CD4-positive, CD25-positive, alpha-beta regulatory T cell (primary cell): ENCODE results near the gene CD83. TPM values are rescaled to one million over a fixed set of nuclear protein-coding genes. Genes with fewer than 3 reads are reported as not detected.

Source experiments
- ATAC-seq, 2 donors: fragments of 150-1000 bp; cut with Tn5 transposase; one replicate each; pipeline ENCODE4 v1.10.0; 2021; ENCODE audit warnings: low read depth in 2 of 2, moderate number of reproducible peaks in 2 of 2, moderate library complexity in 1 of 2
- DNase-seq, 3 donors: peaks; one replicate each; pipeline versions ENCODE4 v3.0.0 to v3.0.0-alpha.2; 2012 to 2022; ENCODE audit warnings: mixed read lengths in 1 of 3
- H3K27ac ChIP-seq: one replicate; pipeline ENCODE4 v1.7.0; 2013; ENCODE audit warnings: mild to moderate bottlenecking, low read length; ENCODE audit not compliant: insufficient read depth, poor library complexity, severe bottlenecking
- H3K27me3 ChIP-seq: one replicate; pipeline ENCODE4 v1.7.0; 2013; ENCODE audit warnings: low read length; ENCODE audit not compliant: control insufficient read depth, insufficient read depth
- H3K36me3 ChIP-seq: one replicate; pipeline ENCODE4 v1.7.0; 2013; ENCODE audit warnings: mild to moderate bottlenecking, low read length, moderate library complexity; ENCODE audit not compliant: control insufficient read depth, insufficient read depth
- H3K4me1 ChIP-seq: 2 replicates; pipeline ENCODE4 v1.7.0; 2013; ENCODE audit warnings: mild to moderate bottlenecking, low read length; ENCODE audit not compliant: insufficient read depth, control insufficient read depth, poor library complexity, severe bottlenecking
- H3K4me3 ChIP-seq: one replicate; pipeline ENCODE4 v1.7.0; 2013; ENCODE audit warnings: low read depth, mild to moderate bottlenecking, low read length, moderate library complexity
- H3K9me3 ChIP-seq, 2 experiments: 1 replicate in 1 of 2; 2 replicates in 1 of 2; pipeline ENCODE4 v1.7.0; 2013; ENCODE audit warnings: low read length in 2 of 2, mild to moderate bottlenecking in 1 of 2, moderate library complexity in 1 of 2; ENCODE audit not compliant: control insufficient read depth in 2 of 2
- H3K27ac Mint-ChIP-seq, 3 donors: one replicate each; pipeline ENCODE4 v1.8.0; 2020 to 2022; ENCODE audit warnings: mild to moderate bottlenecking in 3 of 3, mixed read lengths in 3 of 3, moderate library complexity in 2 of 3
- H3K27me3 Mint-ChIP-seq: one replicate; pipeline ENCODE4 v1.8.0; 2022; ENCODE audit warnings: mild to moderate bottlenecking, mixed read lengths
- H3K36me3 Mint-ChIP-seq: one replicate; pipeline ENCODE4 v1.8.0; 2020; ENCODE audit warnings: mixed read lengths
- H3K4me1 Mint-ChIP-seq, 4 donors: one replicate each; pipeline ENCODE4 v1.8.0; 2020 to 2022; ENCODE audit warnings: mixed read lengths in 4 of 4, mild to moderate bottlenecking in 1 of 4
- H3K4me3 Mint-ChIP-seq, 4 donors: one replicate each; pipeline ENCODE4 v1.8.0; 2020 to 2022; ENCODE audit warnings: mild to moderate bottlenecking in 4 of 4, mixed read lengths in 4 of 4, moderate library complexity in 3 of 4
- H3K9me3 Mint-ChIP-seq, 7 donors: one replicate each; pipeline ENCODE4 v1.8.0; 2020 to 2022; ENCODE audit warnings: mixed read lengths in 7 of 7, mild to moderate bottlenecking in 3 of 7, moderate library complexity in 2 of 7
- polyA plus RNA-seq, 4 donors: library from polyadenylated mRNA; unstranded; fragments of 300-500 nt; fragmentation: Illumina TruSeq; gene quantifications; one replicate each; pipeline ENCODE4 v1.2.3, GENCODE V29; 2021
- total RNA-seq: library from RNA; stranded (reverse); gene quantifications from one replicate; pipeline ENCODE4 v1.2.3, GENCODE V29; 2022

The CD83 gene
- total and polyA plus RNA-seq, 5 donors from 2014 or later, result 2.4 to 76.8 (median 4.7) TPM

- DNase-seq (no peak), ATAC-seq (no peak)
- H3K27me3 ChIP-seq, result no peaks in the 10 kb centered on the region
- H3K9me3 Mint-ChIP-seq, result peaks cover 0 to 5% (median 2%) of the 10 kb centered on the region in 7 donors
- no peaks in the 10 kb centered on the region for H3K36me3 Mint-ChIP-seq
- no peak overlapping the region for H3K4me3 Mint-ChIP-seq
- H3K4me1 ChIP-seq, result peaks cover 3% of the 10 kb centered on the region
- peaks cover 0 to 3% of the 10 kb centered on the region in 2 experiments for H3K9me3 ChIP-seq
- H3K36me3 ChIP-seq, result no peaks in the 10 kb centered on the region
- H3K4me1 Mint-ChIP-seq, result peaks cover 0 to 18% (median 16%) of the 10 kb centered on the region in 4 donors
- H3K27ac Mint-ChIP-seq, result peak overlapping the region in 1 of 3 donors; percentile 15
- H3K27me3 Mint-ChIP-seq, result peaks cover 9% of the 10 kb centered on the region
- no peak overlapping the region for H3K27ac ChIP-seq
- H3K4me3 ChIP-seq, result no peak overlapping the region
These were observed 24.5 kb upstream of the CD83 start for GRCh38 chr6:14092838-14093789.

GRCh38 chr6:14094721-14095120 lies 22.9 kb upstream of the CD83 start:
- Mint-ChIP-seq H3K4me1 (peaks cover 0 to 18% (median 12%) of the 10 kb centered on the region in 4 donors), H3K9me3 (peaks cover 0 to 5% (median 2%) of the 10 kb centered on the region in 7 donors), H3K27ac (no peak overlapping the region), H3K4me3 (no peak overlapping the region), H3K27me3 (peaks cover 9% of the 10 kb centered on the region), H3K36me3 (no peaks in the 10 kb centered on the region)
- DNase-seq (no peak), ATAC-seq (no peak)
- Histone ChIP-seq H3K4me3 (no peak overlapping the region), H3K9me3 (peaks cover 0 to 3% of the 10 kb centered on the region in 2 experiments), H3K27me3 (no peaks in the 10 kb centered on the region), H3K27ac (peak overlapping the region; percentile 29), H3K36me3 (no peaks in the 10 kb centered on the region), H3K4me1 (peaks cover 3% of the 10 kb centered on the region)

- Mint-ChIP-seq H3K27ac (peak overlapping the region in 2 of 3 donors; percentile 8 to 67), H3K27me3 (peaks cover 9% of the 10 kb centered on the region), H3K4me3 (no peak overlapping the region), H3K4me1 (peaks cover 0 to 24% (median 13%) of the 10 kb centered on the region in 4 donors), H3K36me3 (no peaks in the 10 kb centered on the region), H3K9me3 (peaks cover 0 to 5% (median 0%) of the 10 kb centered on the region in 7 donors)
- H3K36me3 ChIP-seq, result no peaks in the 10 kb centered on the region
- H3K4me3 ChIP-seq, result no peak overlapping the region
- peaks cover 3% of the 10 kb centered on the region for H3K4me1 ChIP-seq
- ATAC-seq (peak; percentile 39 to 55), DNase-seq (peak in 1 of 3 donors; percentile 31)
- H3K27ac ChIP-seq, result no peak overlapping the region
- no peaks in the 10 kb centered on the region for H3K27me3 ChIP-seq
- H3K9me3 ChIP-seq, result peaks cover 0 to 3% of the 10 kb centered on the region in 2 experiments
These were observed 22.1 kb upstream of the CD83 start for GRCh38 chr6:14095437-14095836.

GRCh38 chr6:14100138-14100537 lies 17.4 kb upstream of the CD83 start:
- Histone ChIP-seq H3K36me3 (no peaks in the 10 kb centered on the region), H3K27me3 (peaks cover 2% of the 10 kb centered on the region), H3K4me1 (peaks cover 3% of the 10 kb centered on the region), H3K9me3 (no peaks in the 10 kb centered on the region), H3K27ac (no peak overlapping the region), H3K4me3 (no peak overlapping the region)
- Mint-ChIP-seq H3K27ac (no peak overlapping the region), H3K36me3 (no peaks in the 10 kb centered on the region), H3K4me1 (peaks cover 0 to 17% (median 11%) of the 10 kb centered on the region in 4 donors), H3K9me3 (peaks cover 0 to 2% (median 0%) of the 10 kb centered on the region in 7 donors), H3K27me3 (peaks cover 6% of the 10 kb centered on the region), H3K4me3 (no peak overlapping the region)
- ATAC-seq, result no peak
- DNase-seq, result no peak

- no peaks in the 10 kb centered on the region for H3K36me3 Mint-ChIP-seq
- DNase-seq (no peak), ATAC-seq (no peak)
- no peaks in the 10 kb centered on the region for H3K36me3 ChIP-seq
- H3K27ac ChIP-seq, result no peak overlapping the region
- no peak overlapping the region for H3K27ac Mint-ChIP-seq
- no peak overlapping the region for H3K4me3 ChIP-seq
- no peak overlapping the region for H3K4me3 Mint-ChIP-seq
- peaks cover 0 to 15% (median 5%) of the 10 kb centered on the region in 4 donors for H3K4me1 Mint-ChIP-seq
- peaks cover 0 to 2% (median 0%) of the 10 kb centered on the region in 7 donors for H3K9me3 Mint-ChIP-seq
- no peaks in the 10 kb centered on the region for H3K9me3 ChIP-seq
- peaks cover 2% of the 10 kb centered on the region for H3K27me3 ChIP-seq
- H3K27me3 Mint-ChIP-seq, result peaks cover 4% of the 10 kb centered on the region
- no peaks in the 10 kb centered on the region for H3K4me1 ChIP-seq
These were observed 16.6 kb upstream of the CD83 start for GRCh38 chr6:14100966-14101365.

DNA sequence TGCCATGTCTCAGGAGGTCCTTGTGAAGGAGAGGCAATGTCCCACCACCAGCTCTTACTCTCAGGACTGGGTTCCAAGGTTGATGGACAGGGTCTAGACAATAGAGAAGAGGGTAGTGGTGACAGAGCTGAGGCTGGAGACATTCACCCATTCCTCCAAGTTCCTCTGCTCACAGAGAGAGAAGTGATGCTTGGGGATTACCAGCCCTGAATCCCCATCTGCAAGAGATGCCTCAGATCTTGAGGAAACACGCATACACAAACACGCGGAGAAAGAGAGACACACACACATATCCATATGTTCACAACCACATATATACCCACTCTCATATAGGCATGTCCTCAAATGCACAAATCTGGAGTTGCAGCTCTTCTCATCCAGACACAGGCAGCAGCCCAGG lies 15.2 kb upstream of the CD83 start:
- no peak overlapping the region for H3K4me3 ChIP-seq
- Mint-ChIP-seq H3K4me3 (no peak overlapping the region), H3K4me1 (peaks cover 0 to 8% (median 4%) of the 10 kb centered on the region in 4 donors), H3K27me3 (peaks cover 9% of the 10 kb centered on the region), H3K36me3 (peaks cover 2% of the 10 kb centered on the region), H3K9me3 (peaks cover 0 to 10% (median 2%) of the 10 kb centered on the region in 7 donors), H3K27ac (no peak overlapping the region)
- H3K27ac ChIP-seq, result no peak overlapping the region
- ATAC-seq (no peak), DNase-seq (no peak)
- H3K36me3 ChIP-seq, result no peaks in the 10 kb centered on the region
- peaks cover 8 to 9% of the 10 kb centered on the region in 2 experiments for H3K9me3 ChIP-seq
- H3K27me3 ChIP-seq, result peaks cover 6% of the 10 kb centered on the region
- no peaks in the 10 kb centered on the region for H3K4me1 ChIP-seq

DNA sequence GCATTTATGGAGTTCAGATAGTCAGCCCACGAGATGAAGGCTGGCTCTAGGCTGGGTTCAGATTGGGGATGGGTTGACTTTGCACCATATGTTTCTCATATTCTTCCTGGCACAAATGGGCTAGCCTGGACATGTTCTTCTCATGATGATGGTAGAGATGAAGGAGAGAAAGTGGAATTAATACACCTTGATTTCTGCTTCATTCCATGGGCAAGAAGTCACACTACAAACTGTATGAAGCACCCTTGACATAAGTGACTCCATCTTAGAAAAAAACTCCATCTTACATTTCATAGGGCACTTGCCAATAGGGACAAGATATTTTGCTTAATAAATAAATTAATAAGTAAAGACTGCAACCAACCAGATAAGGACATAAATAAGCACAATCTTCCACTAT lies 12.0 kb upstream of the CD83 start:
- no peak overlapping the region for H3K27ac Mint-ChIP-seq
- peaks cover 25% of the 10 kb centered on the region for H3K27me3 Mint-ChIP-seq
- peaks cover 9% of the 10 kb centered on the region for H3K27me3 ChIP-seq
- no peak overlapping the region for H3K4me3 ChIP-seq
- H3K9me3 Mint-ChIP-seq, result peaks cover 0 to 13% (median 5%) of the 10 kb centered on the region in 7 donors
- no peak overlapping the region for H3K27ac ChIP-seq
- peaks cover 9% of the 10 kb centered on the region in 2 experiments for H3K9me3 ChIP-seq
- peaks cover 6% of the 10 kb centered on the region for H3K36me3 Mint-ChIP-seq
- DNase-seq, result no peak
- peaks cover 14 to 29% (median 18%) of the 10 kb centered on the region in 4 donors for H3K4me1 Mint-ChIP-seq
- no peak for ATAC-seq
- peaks cover 22% of the 10 kb centered on the region for H3K4me1 ChIP-seq
- no peak overlapping the region for H3K4me3 Mint-ChIP-seq
- H3K36me3 ChIP-seq, result no peaks in the 10 kb centered on the region
